ENCODE results near the gene TTC8. TPM values are rescaled to one million over a fixed set of nuclear protein-coding genes. Genes with fewer than 3 reads are reported as not detected.

The TTC8 gene
- total RNA-seq, 6 donors from 2014 or later, result 7.8 to 21.4 (median 15.7) TPM

GRCh38 chr14:88844980-88845491, 20.6 kb downstream of the TTC8 start:
- DNase-seq (no peak), ATAC-seq (ENCODE audit: low FRiP score in 2 of 2) (no peak)
- Histone ChIP-seq H3K27ac (no peak overlapping the region), H3K36me3 (peaks cover 0 to 8% (median 2%) of the 10 kb centered on the region in 4 donors), H3K4me1 (no peaks in the 10 kb centered on the region), H3K4me3 (no peak overlapping the region), H3K27me3 (no peaks in the 10 kb centered on the region), H3K9me3 (no peaks in the 10 kb centered on the region)
- WGBS, 2 donors, result 82 to 84% methylated on average over 2 of the region's 2 CpGs
- no peak for TF ChIP-seq POLR2AphosphoS5 (IDR thresholded peaks at IDR 0.05)
- no peak for TF ChIP-seq POLR2A (IDR thresholded peaks at IDR 0.05)
- no peak for TF ChIP-seq CTCF (IDR thresholded peaks at IDR 0.05)
- no peak for TF ChIP-seq EP300 (IDR thresholded peaks at IDR 0.05)

GRCh38 chr14:88848571-88848970, 24.1 kb downstream of the TTC8 start:
- Histone ChIP-seq H3K36me3 (no peaks in the 10 kb centered on the region), H3K4me1 (no peaks in the 10 kb centered on the region), H3K4me3 (no peak overlapping the region), H3K27ac (no peak overlapping the region), H3K9me3 (no peaks in the 10 kb centered on the region), H3K27me3 (no peaks in the 10 kb centered on the region)
- DNase-seq (no peak), ATAC-seq (ENCODE audit: low FRiP score in 2 of 2) (no peak)
- TF ChIP-seq POLR2AphosphoS5 (IDR thresholded peaks at IDR 0.05) (no peak), POLR2A (IDR thresholded peaks at IDR 0.05) (no peak), EP300 (IDR thresholded peaks at IDR 0.05) (no peak), CTCF (IDR thresholded peaks at IDR 0.05) (no peak)
- WGBS, 2 donors, result 89 to 92% methylated on average over 1 of the region's 1 CpG

- DNase-seq, result no peak
- H3K4me3 ChIP-seq, result no peak overlapping the region
- no peak for ATAC-seq (ENCODE audit: low FRiP score in 2 of 2)
- H3K27me3 ChIP-seq, result no peaks in the 10 kb centered on the region
- TF ChIP-seq EP300 (IDR thresholded peaks at IDR 0.05), result no peak
- TF ChIP-seq POLR2AphosphoS5 (IDR thresholded peaks at IDR 0.05), result no peak
- no peak for TF ChIP-seq CTCF (IDR thresholded peaks at IDR 0.05)
- no peak for TF ChIP-seq POLR2A (IDR thresholded peaks at IDR 0.05)
- H3K9me3 ChIP-seq, result no peaks in the 10 kb centered on the region
- 76 to 85% methylated on average over 2 of the region's 2 CpGs for WGBS, 2 donors
- no peaks in the 10 kb centered on the region for H3K4me1 ChIP-seq
- no peaks in the 10 kb centered on the region for H3K36me3 ChIP-seq
- no peak overlapping the region for H3K27ac ChIP-seq
Observed at GRCh38 chr14:88849716-88850115, 25.3 kb downstream of the TTC8 start.

- DNase-seq, result no peak
- H3K36me3 ChIP-seq, result no peaks in the 10 kb centered on the region
- no peak for ATAC-seq (ENCODE audit: low FRiP score in 2 of 2)
- TF ChIP-seq EP300 (IDR thresholded peaks at IDR 0.05), result no peak
- 73 to 86% methylated on average over 1 of the region's 1 CpG for WGBS, 2 donors
- no peak overlapping the region for H3K4me3 ChIP-seq
- no peaks in the 10 kb centered on the region for H3K9me3 ChIP-seq
- no peak overlapping the region for H3K27ac ChIP-seq
- H3K27me3 ChIP-seq, result no peaks in the 10 kb centered on the region
- H3K4me1 ChIP-seq, result no peaks in the 10 kb centered on the region
Observed at GRCh38 chr14:88851587-88851986, 27.1 kb downstream of the TTC8 start.

- peaks cover 0 to 4% (median 0%) of the 10 kb centered on the region in 4 donors for H3K36me3 ChIP-seq
- H3K4me3 ChIP-seq, result no peak overlapping the region
- H3K27me3 ChIP-seq, result no peaks in the 10 kb centered on the region
- no peak for TF ChIP-seq POLR2A (IDR thresholded peaks at IDR 0.05)
- no peak for TF ChIP-seq CTCF (IDR thresholded peaks at IDR 0.05)
- TF ChIP-seq EP300 (IDR thresholded peaks at IDR 0.05), result no peak
- TF ChIP-seq POLR2AphosphoS5 (IDR thresholded peaks at IDR 0.05), result no peak
- H3K27ac ChIP-seq, result no peak overlapping the region
- H3K9me3 ChIP-seq, result no peaks in the 10 kb centered on the region
- no peaks in the 10 kb centered on the region for H3K4me1 ChIP-seq
- DNase-seq (no peak), ATAC-seq (ENCODE audit: low FRiP score in 2 of 2) (no peak)
- 82 to 85% methylated on average over 1 of the region's 1 CpG for WGBS, 2 donors
Observed at GRCh38 chr14:88852632-88853031, 28.2 kb downstream of the TTC8 start.

Measured in upper lobe of left lung (tissue), 6 donors.